Measurements from ENCODE around the gene SLCO3A1.
A peak's percentile ranks its signal among the peaks of the same experiment; 100 is the strongest.

The SLCO3A1 gene

GRCh38 chr15:92075764-92076163 is 222.3 kb downstream of the SLCO3A1 start:
- DNase-seq = no peak

- no peak for DNase-seq
Observed at GRCh38 chr15:92076541-92076940, 223.0 kb downstream of the SLCO3A1 start.

GRCh38 chr15:92077353-92078085 is 224.0 kb downstream of the SLCO3A1 start:
- peak; percentile 60 for DNase-seq

GRCh38 chr15:92078270-92078669 is 224.8 kb downstream of the SLCO3A1 start:
- DNase-seq = no peak

GRCh38 chr15:92079047-92079446 is 225.5 kb downstream of the SLCO3A1 start:
- DNase-seq = no peak

- DNase-seq = no peak
Observed at GRCh38 chr15:92079647-92080255, 226.2 kb downstream of the SLCO3A1 start.

- DNase-seq = peak; percentile 70
Observed at GRCh38 chr15:92082006-92082843, 228.7 kb downstream of the SLCO3A1 start.

GRCh38 chr15:92083190-92083589 is 229.7 kb downstream of the SLCO3A1 start:
- DNase-seq = no peak

GRCh38 chr15:92087211-92087610 is 233.7 kb downstream of the SLCO3A1 start:
- no peak for DNase-seq

GRCh38 chr15:92091155-92091734 is 237.7 kb downstream of the SLCO3A1 start:
- no peak for DNase-seq

- no peak for DNase-seq
Observed at GRCh38 chr15:92092289-92093105, 239.0 kb downstream of the SLCO3A1 start.

- DNase-seq = no peak
Observed at GRCh38 chr15:92095693-92096092, 242.2 kb downstream of the SLCO3A1 start.

GRCh38 chr15:92097474-92098178 is 244.1 kb downstream of the SLCO3A1 start:
- peak; percentile 50 for DNase-seq

- no peak for DNase-seq
Observed at GRCh38 chr15:92098869-92099268, 245.4 kb downstream of the SLCO3A1 start.

- no peak for DNase-seq
Observed at GRCh38 chr15:92100301-92100700, 246.8 kb downstream of the SLCO3A1 start.

GRCh38 chr15:92100751-92101150 is 247.2 kb downstream of the SLCO3A1 start:
- no peak for DNase-seq

GRCh38 chr15:92101708-92102394 is 248.3 kb downstream of the SLCO3A1 start:
- DNase-seq = no peak

GRCh38 chr15:92102395-92102755 is 248.9 kb downstream of the SLCO3A1 start:
- no peak for DNase-seq

- DNase-seq = no peak
Observed at GRCh38 chr15:92104072-92104471, 250.6 kb downstream of the SLCO3A1 start.

GRCh38 chr15:92105611-92106010 is 252.1 kb downstream of the SLCO3A1 start:
- DNase-seq = no peak

GRCh38 chr15:92107510-92107909 is 254.0 kb downstream of the SLCO3A1 start:
- DNase-seq = no peak

All from fibroblast of skin of abdomen (primary cell).